Neural cell (in vitro differentiated cells): Measurements from ENCODE around the gene FBXO7.

Source experiments
- CTCF ChIP-seq: fragments of 450-650 bp; IDR thresholded peaks from 2 replicates; pipeline ENCODE4 v1.5.1; 2014; ENCODE audit warnings: antibody characterized with exemption, mild to moderate bottlenecking, moderate library complexity; ENCODE audit not compliant: poor library complexity, severe bottlenecking
- EP300 ChIP-seq: fragments of 450-650 bp; conservative IDR thresholded peaks from 2 replicates; pipeline ENCODE4 v1.6.1; 2014; ENCODE audit warnings: antibody characterized with exemption, mild to moderate bottlenecking, moderate library complexity; ENCODE audit not compliant: poor library complexity, severe bottlenecking
- TAF1 ChIP-seq: IDR thresholded peaks from 2 replicates; pipeline ENCODE4 v1.6.1; 2012; ENCODE audit warnings: low read depth

GRCh38 chr22:32462452-32462851, 12.2 kb upstream of the FBXO7 start:
- TF ChIP-seq CTCF (no peak), TAF1 (no peak), EP300 (no peak)
